CD4-positive, alpha-beta memory T cell (primary cell): Measurements from ENCODE around the gene DICER1. TPM values are rescaled to one million over a fixed set of nuclear protein-coding genes. Genes with fewer than 3 reads are reported as not detected.
"Not testable (repeated sequence)": the region's sequence is repeated elsewhere in the genome, so short reads cannot be mapped to it uniquely, and the experiment has no call there.

Experiments
- CTCF ChIA-PET: fragments of 350-600 bp; sonication (Branson Sonifier 250); formaldehyde crosslinking; loops from one replicate; lab custom pipeline; 2021; ENCODE audit warnings: inconsistent platforms; ENCODE audit not compliant: partially characterized antibody; lab: Charles Lee
- POLR2A ChIA-PET: fragments of 350-600 bp; sonication (Branson Sonifier 250); formaldehyde crosslinking; loops from one replicate; lab custom pipeline; 2021; ENCODE audit not compliant: partially characterized antibody; lab: Charles Lee
- DNase-seq, 5 donors: peaks; one replicate each; pipeline versions ENCODE4 v3.0.0 to v3.0.0-alpha.2; 2020 to 2022; ENCODE audit warnings: mixed read lengths in 1 of 5
- H3K27ac ChIP-seq: one replicate; pipeline ENCODE4 v1.7.0; 2013; ENCODE audit warnings: low read depth, low read length
- H3K27me3 ChIP-seq: 2 replicates; pipeline ENCODE4 v1.7.0; 2013; ENCODE audit warnings: mild to moderate bottlenecking, low read length, moderate library complexity; ENCODE audit not compliant: insufficient read depth
- H3K36me3 ChIP-seq: 2 replicates; pipeline ENCODE4 v1.7.0; 2013; ENCODE audit warnings: mild to moderate bottlenecking, low read length, moderate library complexity; ENCODE audit not compliant: insufficient read depth
- H3K4me1 ChIP-seq: 2 replicates; pipeline ENCODE4 v1.7.0; 2013; ENCODE audit warnings: mild to moderate bottlenecking, low read length, moderate library complexity; ENCODE audit not compliant: insufficient read depth
- H3K4me3 ChIP-seq, 2 donors: one replicate each; pipeline ENCODE4 v1.7.0; 2013; ENCODE audit warnings: low read length in 2 of 2, mild to moderate bottlenecking in 1 of 2
- H3K9me3 ChIP-seq, 2 donors: one replicate each; pipeline ENCODE4 v1.7.0; 2013; ENCODE audit warnings: low read length in 2 of 2, control low read depth in 1 of 2; ENCODE audit not compliant: control insufficient read depth in 1 of 2
- H3K27ac Mint-ChIP-seq, 7 donors: one replicate each; pipeline ENCODE4 v1.8.0; 2020 to 2021; ENCODE audit warnings: mixed read lengths in 7 of 7, mild to moderate bottlenecking in 6 of 7, inconsistent platforms in 3 of 7, moderate library complexity in 3 of 7
- H3K27me3 Mint-ChIP-seq, 2 donors: one replicate each; pipeline ENCODE4 v1.8.0; 2020 to 2021; ENCODE audit warnings: mixed read lengths in 2 of 2
- H3K36me3 Mint-ChIP-seq, 2 donors: one replicate each; pipeline ENCODE4 v1.8.0; 2020 to 2021; ENCODE audit warnings: mixed read lengths in 2 of 2, inconsistent platforms in 1 of 2, mild to moderate bottlenecking in 1 of 2
- H3K4me1 Mint-ChIP-seq, 4 donors: one replicate each; pipeline ENCODE4 v1.8.0; 2020 to 2021; ENCODE audit warnings: mixed read lengths in 4 of 4, mild to moderate bottlenecking in 1 of 4
- H3K4me3 Mint-ChIP-seq, 8 donors: one replicate each; pipeline ENCODE4 v1.8.0; 2020 to 2021; ENCODE audit warnings: mixed read lengths in 8 of 8, mild to moderate bottlenecking in 7 of 8, moderate library complexity in 6 of 8, inconsistent platforms in 3 of 8
- H3K9me3 Mint-ChIP-seq, 8 donors: one replicate each; pipeline ENCODE4 v1.8.0; 2020 to 2021; ENCODE audit warnings: mixed read lengths in 8 of 8, mild to moderate bottlenecking in 5 of 8, inconsistent platforms in 3 of 8, moderate library complexity in 1 of 8
- intact Hi-C: fragments of 100-400 bp; cut with micrococcal nuclease; formaldehyde crosslinking; loops from one replicate; pipeline ENCODE4 v1.15.1; 2023
- polyA plus RNA-seq, 2 donors: library from polyadenylated mRNA; unstranded; fragments of 300-500 nt; fragmentation: Illumina TruSeq; gene quantifications; one replicate each; pipeline ENCODE4 v1.2.3, GENCODE V29; 2021
- total RNA-seq, 2 experiments: library from RNA; stranded (reverse); gene quantifications; one replicate each; pipeline ENCODE4 v1.2.3, GENCODE V29; 2021

Gene DICER1
- total and polyA plus RNA-seq, 4 experiments from 2014 or later: 8.8 to 62.8 (median 36.8) TPM

DNA sequence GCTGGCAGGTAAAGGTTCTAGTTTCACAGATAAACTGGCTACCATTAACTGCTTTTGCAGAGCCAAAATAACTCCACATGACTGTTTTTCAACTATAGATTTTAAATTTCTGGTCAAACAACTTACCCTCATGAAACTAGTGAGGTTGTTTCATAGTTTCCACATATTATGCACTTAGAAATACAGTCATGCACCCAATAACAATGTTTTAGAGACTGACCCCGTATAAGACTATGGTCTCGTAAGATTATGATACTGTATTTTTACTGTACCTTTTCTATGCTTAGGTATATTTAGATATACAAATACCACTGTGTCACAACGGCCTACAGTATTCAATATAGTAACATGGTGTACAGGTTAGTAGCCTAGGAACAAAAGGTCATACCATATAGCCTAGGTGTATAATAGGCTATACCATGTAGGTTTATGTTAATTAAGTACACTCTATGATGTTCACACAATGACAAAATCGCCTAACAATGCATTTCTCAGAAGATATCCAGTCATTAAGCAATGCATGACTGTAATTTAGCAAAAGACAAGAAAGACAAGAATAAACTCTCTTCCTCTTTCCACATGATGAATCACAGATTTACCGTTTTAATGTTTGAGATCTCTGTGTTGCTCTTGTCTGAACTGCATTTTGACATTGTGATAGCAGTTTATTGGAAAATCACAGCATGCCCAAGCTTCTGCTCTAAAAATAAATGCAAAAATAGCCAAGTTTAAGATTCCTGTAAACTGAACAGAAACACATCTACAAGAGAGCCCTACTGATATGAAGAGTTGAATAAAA, 17.1 kb downstream of the DICER1 start:
- intact Hi-C loops: no loop called here
- POLR2A ChIA-PET: no interaction called here
- H3K27me3 ChIP-seq: no peaks in the 10 kb centered on the region

DNA sequence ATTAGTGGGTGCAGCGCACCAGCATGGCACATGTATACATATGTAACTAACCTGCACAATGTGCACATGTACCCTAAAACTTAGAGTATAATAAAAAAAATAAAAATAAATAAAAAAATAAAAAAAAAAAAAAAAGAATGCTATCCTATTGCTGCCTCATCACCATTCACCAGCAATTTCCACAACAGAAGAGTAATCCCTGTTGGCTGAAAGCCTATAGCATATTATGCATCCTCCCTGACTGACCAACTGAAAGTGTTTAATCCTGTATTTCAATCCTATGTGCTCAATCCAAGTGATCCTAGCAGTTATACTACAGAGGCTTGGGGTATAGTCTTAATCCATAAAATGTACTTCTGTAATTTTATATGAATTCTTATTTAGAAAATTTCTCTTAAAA, 18.5 kb downstream of the DICER1 start:
- CTCF ChIA-PET: no interaction called here
- POLR2A ChIA-PET: no interaction called here
- Mint-ChIP-seq H3K4me1 (peaks cover 52 to 83% (median 66%) of the 10 kb centered on the region in 4 donors), H3K27me3 (no peaks in the 10 kb centered on the region), H3K36me3 (peaks cover 14% of the 10 kb centered on the region in 2 donors), H3K9me3 (no peaks in the 10 kb centered on the region), H3K27ac (no peak overlapping the region), H3K4me3 (peak overlapping the region in 1 of 8 donors; percentile 29)
- DNase-seq: no peak
- Histone ChIP-seq H3K9me3 (no peaks in the 10 kb centered on the region), H3K27me3 (no peaks in the 10 kb centered on the region), H3K4me3 (no peak overlapping the region), H3K4me1 (peaks cover 57% of the 10 kb centered on the region), H3K27ac (no peak overlapping the region), H3K36me3 (peaks cover 3% of the 10 kb centered on the region)
- intact Hi-C loops: no loop called here

More for the DNA sequence above, 17.1 kb downstream of the DICER1 start:
- Histone ChIP-seq H3K27ac (no peak overlapping the region), H3K36me3 (no peaks in the 10 kb centered on the region), H3K4me1 (peaks cover 63% of the 10 kb centered on the region), H3K9me3 (no peaks in the 10 kb centered on the region), H3K4me3 (no peak overlapping the region)
- CTCF ChIA-PET: no interaction called here
- no peak for DNase-seq
- Mint-ChIP-seq H3K36me3 (peaks cover 14 to 16% of the 10 kb centered on the region in 2 donors), H3K27ac (peak overlapping the region in 1 of 7 donors; percentile 30), H3K9me3 (peaks cover 0 to 11% (median 9%) of the 10 kb centered on the region in 8 donors), H3K4me1 (peaks cover 49 to 87% (median 66%) of the 10 kb centered on the region in 4 donors), H3K27me3 (no peaks in the 10 kb centered on the region), H3K4me3 (no peak overlapping the region)

DNA sequence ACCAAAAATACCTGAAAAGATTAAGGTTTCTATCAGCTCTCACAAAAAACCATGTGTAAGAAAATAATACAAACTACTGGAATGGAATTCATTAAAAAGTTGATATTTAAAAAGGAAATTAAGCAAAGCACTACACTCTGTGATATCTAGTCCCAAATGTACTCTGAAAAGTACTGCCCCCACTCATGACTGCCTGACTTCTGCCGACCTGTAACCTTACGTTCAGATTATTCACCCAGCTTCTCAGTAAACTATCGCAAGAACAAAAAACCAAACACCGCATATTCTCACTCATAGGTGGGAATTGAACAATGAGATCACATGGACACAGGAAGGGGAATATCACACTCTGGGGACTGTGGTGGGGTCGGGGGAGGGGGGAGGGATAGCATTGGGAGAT, 18.9 kb downstream of the DICER1 start:
- H3K27me3 ChIP-seq, H3K27me3 Mint-ChIP-seq, H3K4me3 ChIP-seq, intact Hi-C loops, DNase-seq, H3K9me3 Mint-ChIP-seq, H3K27ac ChIP-seq, H3K9me3 ChIP-seq, H3K36me3 ChIP-seq, CTCF ChIA-PET: not testable (repeated sequence)
- peak overlapping the region in 2 of 8 donors; percentile 31 to 38 for H3K4me3 Mint-ChIP-seq
- POLR2A ChIA-PET: interaction anchor here (1.0 kb wide), 1 partner anchor 20 kb away, joined by 3 read pairs; no protein-coding TSS in a partner anchor
- H3K4me1 ChIP-seq: peaks cover 54% of the 10 kb centered on the region
- peak overlapping the region in 3 of 7 donors; percentile 51 to 59 (median 59) for H3K27ac Mint-ChIP-seq
- H3K4me1 Mint-ChIP-seq: peaks cover 51 to 79% (median 64%) of the 10 kb centered on the region in 4 donors
- H3K36me3 Mint-ChIP-seq: peaks cover 14% of the 10 kb centered on the region in 2 donors

DNA sequence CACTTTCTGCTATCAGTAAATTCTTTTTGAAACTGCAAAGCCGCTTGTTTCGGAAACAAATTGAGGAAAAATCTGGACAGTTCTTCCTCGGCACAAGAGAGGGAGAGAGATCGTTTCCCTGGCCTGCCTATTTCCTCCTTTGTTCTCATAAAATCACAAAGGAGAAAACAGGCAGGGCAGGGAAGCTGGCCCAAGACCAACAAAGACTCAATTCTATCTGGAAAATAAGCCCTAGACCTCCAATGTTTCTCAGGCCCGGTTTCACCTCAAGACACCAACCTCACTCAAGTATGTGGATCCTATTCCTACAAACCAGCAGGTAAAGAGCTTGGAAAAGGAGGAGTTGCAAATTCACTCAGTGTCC, 19.5 kb downstream of the DICER1 start:
- peaks cover 45 to 72% (median 60%) of the 10 kb centered on the region in 4 donors for H3K4me1 Mint-ChIP-seq
- H3K4me3 Mint-ChIP-seq: no peak overlapping the region
- POLR2A ChIA-PET: interaction anchor here (1.0 kb wide), 1 partner anchor 19 kb away, joined by 3 read pairs; no protein-coding TSS in a partner anchor
- no peak for DNase-seq
- H3K27me3 ChIP-seq: no peaks in the 10 kb centered on the region
- peak overlapping the region in 1 of 7 donors; percentile 7 for H3K27ac Mint-ChIP-seq
- no peak overlapping the region for H3K27ac ChIP-seq
- H3K4me3 ChIP-seq: no peak overlapping the region
- CTCF ChIA-PET: no interaction called here
- H3K36me3 ChIP-seq: peaks cover 9% of the 10 kb centered on the region
- no peaks in the 10 kb centered on the region for H3K9me3 ChIP-seq
- intact Hi-C loops: no loop called here
- no peaks in the 10 kb centered on the region for H3K9me3 Mint-ChIP-seq
- H3K4me1 ChIP-seq: peaks cover 47% of the 10 kb centered on the region
- no peaks in the 10 kb centered on the region for H3K27me3 Mint-ChIP-seq
- peaks cover 19 to 20% of the 10 kb centered on the region in 2 donors for H3K36me3 Mint-ChIP-seq

DNA sequence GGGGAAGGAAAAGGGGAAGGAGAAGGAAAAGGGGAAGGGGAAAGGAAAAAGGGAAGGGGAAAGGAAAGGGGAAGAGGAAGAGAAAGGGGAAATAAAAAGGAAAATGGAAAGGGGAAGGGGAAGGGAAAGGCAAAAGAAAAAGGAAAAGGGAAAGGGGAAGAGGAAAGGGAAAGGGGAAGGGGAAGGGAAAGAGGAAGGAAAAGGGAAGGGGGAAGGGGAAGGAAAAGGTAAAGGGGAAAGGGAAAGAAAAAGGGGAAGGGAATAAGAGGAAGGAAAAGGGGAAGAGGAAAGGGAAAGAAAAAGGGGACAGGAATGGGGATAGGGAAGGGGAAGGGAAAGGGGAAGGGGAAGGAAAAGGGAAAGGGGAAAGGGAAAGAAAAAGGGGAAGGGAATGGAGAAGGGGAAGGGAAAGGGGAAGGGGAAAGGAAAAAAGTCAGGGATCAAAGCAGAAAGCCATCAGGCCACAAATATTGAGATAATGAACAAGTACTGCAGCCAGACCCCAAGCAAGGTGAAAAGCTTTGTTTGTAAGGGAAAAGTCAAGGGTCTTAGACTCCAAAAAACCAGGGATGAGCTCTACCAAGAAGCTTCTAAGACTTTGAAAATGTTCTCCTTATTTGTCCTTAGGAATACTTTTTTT, 20.0 kb downstream of the DICER1 start:
- H3K27ac ChIP-seq: no peak overlapping the region
- H3K36me3 ChIP-seq: peaks cover 14% of the 10 kb centered on the region
- ChIA-PET CTCF (no interaction called here), POLR2A (interaction anchor here (1.0 kb wide), 1 partner anchor 18 kb away, joined by 3 read pairs; no protein-coding TSS in a partner anchor)
- Mint-ChIP-seq H3K36me3 (peaks cover 24 to 25% of the 10 kb centered on the region in 2 donors), H3K9me3 (no peaks in the 10 kb centered on the region), H3K4me3 (peak overlapping the region in 3 of 8 donors; percentile 10 to 73 (median 48)), H3K27me3 (no peaks in the 10 kb centered on the region), H3K27ac (peak overlapping the region in 2 of 7 donors; percentile 29 to 67), H3K4me1 (peaks cover 40 to 67% (median 55%) of the 10 kb centered on the region in 4 donors)
- H3K27me3 ChIP-seq: no peaks in the 10 kb centered on the region
- H3K9me3 ChIP-seq: no peaks in the 10 kb centered on the region
- peaks cover 42% of the 10 kb centered on the region for H3K4me1 ChIP-seq
- intact Hi-C loops: no loop called here
- DNase-seq: no peak
- H3K4me3 ChIP-seq: no peak overlapping the region

DNA sequence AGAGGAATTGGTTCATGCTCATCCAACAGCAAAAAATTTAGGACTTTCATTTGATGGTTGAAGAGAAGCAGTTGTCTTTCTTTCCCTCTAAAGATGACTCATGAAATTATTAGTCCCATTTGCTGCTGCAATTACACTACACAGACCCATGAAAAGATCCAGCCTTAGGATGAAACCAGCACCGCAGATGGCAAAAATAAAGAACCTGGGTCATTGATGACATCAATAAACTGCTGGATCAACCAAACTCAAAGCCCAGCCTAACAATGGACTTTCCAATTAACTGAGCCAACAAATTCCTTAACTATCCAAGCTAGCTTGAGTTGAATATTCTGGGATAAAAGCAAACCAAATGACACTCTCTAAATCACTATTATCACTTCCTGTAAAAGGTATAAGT, 20.7 kb downstream of the DICER1 start:
- H3K4me3 ChIP-seq: no peak overlapping the region
- H3K4me3 Mint-ChIP-seq: peak overlapping the region in 2 of 8 donors; percentile 48 to 73
- ChIA-PET CTCF (no interaction called here), POLR2A (no interaction called here)
- no peaks in the 10 kb centered on the region for H3K9me3 ChIP-seq
- no peak overlapping the region for H3K27ac ChIP-seq
- no peaks in the 10 kb centered on the region for H3K27me3 Mint-ChIP-seq
- intact Hi-C loops: no loop called here
- peaks cover 41 to 62% (median 51%) of the 10 kb centered on the region in 4 donors for H3K4me1 Mint-ChIP-seq
- H3K36me3 Mint-ChIP-seq: peaks cover 29% of the 10 kb centered on the region in 2 donors
- H3K4me1 ChIP-seq: peaks cover 36% of the 10 kb centered on the region
- no peaks in the 10 kb centered on the region for H3K27me3 ChIP-seq
- peak overlapping the region in 3 of 7 donors; percentile 29 to 67 (median 36) for H3K27ac Mint-ChIP-seq
- no peaks in the 10 kb centered on the region for H3K9me3 Mint-ChIP-seq
- H3K36me3 ChIP-seq: peaks cover 17% of the 10 kb centered on the region
- no peak for DNase-seq

DNA sequence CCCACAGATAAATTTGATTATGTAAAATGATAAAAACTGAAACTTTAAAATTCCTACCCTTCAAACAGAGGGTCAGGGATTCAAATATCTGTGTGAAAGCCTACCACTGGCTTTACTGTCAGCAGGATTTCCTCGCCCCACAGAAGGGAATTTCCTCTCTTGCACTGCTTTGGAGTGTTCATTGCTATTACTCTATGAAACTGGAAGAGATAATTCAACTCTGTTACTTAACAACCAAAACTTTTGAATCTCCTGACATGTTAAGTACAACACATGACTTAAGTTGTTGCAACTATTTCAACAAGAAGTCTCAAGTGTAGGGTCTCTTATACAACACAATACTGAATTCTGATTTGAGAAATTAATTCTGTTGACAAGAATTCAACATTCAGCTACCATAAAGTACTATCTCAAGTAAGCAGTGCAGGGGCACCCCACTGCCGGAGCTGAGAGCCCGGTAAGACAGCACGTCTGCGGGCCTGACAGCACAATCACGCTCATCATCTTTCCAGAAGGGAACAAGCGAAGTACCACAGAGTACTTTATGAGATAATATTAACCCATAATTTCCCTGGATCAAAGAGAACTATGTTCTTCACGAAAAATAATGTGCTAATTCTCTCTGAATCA, 22.9 kb downstream of the DICER1 start:
- no peaks in the 10 kb centered on the region for H3K27me3 ChIP-seq
- H3K9me3 Mint-ChIP-seq: no peaks in the 10 kb centered on the region
- ChIA-PET CTCF (no interaction called here), POLR2A (no interaction called here)
- peaks cover 17% of the 10 kb centered on the region for H3K36me3 ChIP-seq
- H3K9me3 ChIP-seq: no peaks in the 10 kb centered on the region
- peak overlapping the region in 1 of 7 donors; percentile 41 for H3K27ac Mint-ChIP-seq
- intact Hi-C loops: no loop called here
- no peak overlapping the region for H3K4me3 Mint-ChIP-seq
- peaks cover 29 to 49% (median 38%) of the 10 kb centered on the region in 4 donors for H3K4me1 Mint-ChIP-seq
- peaks cover 20% of the 10 kb centered on the region for H3K4me1 ChIP-seq
- no peak overlapping the region for H3K27ac ChIP-seq
- DNase-seq: no peak
- peaks cover 39 to 45% of the 10 kb centered on the region in 2 donors for H3K36me3 Mint-ChIP-seq
- H3K4me3 ChIP-seq: no peak overlapping the region
- H3K27me3 Mint-ChIP-seq: no peaks in the 10 kb centered on the region
